ENCODE measurements around the gene TGFB2.

TGFB2 gene

DNA sequence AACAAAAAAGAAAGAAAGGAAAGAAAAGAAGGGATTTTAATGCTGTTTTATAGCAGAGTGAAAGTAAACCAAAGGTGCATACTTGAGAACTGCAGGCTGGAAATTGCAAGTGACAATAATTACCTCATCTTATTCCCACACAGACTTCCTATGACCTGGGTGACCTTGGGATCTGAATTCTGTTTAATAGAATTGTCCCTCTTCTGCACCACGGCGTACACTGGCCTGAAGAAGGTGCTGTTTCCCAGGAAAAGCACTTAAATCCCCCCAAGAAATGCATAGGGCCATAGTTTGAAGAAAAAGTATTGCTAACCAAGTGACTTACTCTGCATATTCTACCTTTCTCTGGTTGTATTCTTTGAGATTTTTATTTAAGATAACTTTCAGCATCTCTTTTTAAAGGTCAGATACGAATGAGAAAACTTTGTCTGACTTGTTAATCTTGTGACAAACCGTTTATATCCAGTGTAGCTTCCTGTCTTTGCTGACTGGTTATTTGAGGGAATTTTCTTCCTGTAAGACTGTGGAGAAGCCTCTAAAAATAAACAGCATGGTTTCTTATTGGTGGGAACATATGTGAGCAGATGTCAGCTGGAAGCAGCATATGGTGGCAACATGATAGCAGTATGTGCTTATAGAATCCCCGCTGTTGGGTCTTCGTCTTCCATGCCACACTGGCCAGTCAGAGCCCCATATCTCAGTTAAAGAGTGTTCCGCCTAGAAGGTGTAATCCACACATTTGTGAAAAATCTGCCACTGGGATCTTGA is 16.3 kb downstream of the TGFB2 start:
- no peak for DNase-seq (ENCODE audit: low read depth in 2 of 2)

GRCh38 chr1:218362418-218363076 is 17.4 kb downstream of the TGFB2 start:
- DNase-seq (ENCODE audit: low read depth in 2 of 2) = no peak

GRCh38 chr1:218363141-218363540 is 18.0 kb downstream of the TGFB2 start:
- no peak for DNase-seq (ENCODE audit: low read depth in 2 of 2)

- DNase-seq (ENCODE audit: low read depth in 2 of 2) = no peak
Observed at GRCh38 chr1:218364028-218364710, 19.0 kb downstream of the TGFB2 start.

DNA sequence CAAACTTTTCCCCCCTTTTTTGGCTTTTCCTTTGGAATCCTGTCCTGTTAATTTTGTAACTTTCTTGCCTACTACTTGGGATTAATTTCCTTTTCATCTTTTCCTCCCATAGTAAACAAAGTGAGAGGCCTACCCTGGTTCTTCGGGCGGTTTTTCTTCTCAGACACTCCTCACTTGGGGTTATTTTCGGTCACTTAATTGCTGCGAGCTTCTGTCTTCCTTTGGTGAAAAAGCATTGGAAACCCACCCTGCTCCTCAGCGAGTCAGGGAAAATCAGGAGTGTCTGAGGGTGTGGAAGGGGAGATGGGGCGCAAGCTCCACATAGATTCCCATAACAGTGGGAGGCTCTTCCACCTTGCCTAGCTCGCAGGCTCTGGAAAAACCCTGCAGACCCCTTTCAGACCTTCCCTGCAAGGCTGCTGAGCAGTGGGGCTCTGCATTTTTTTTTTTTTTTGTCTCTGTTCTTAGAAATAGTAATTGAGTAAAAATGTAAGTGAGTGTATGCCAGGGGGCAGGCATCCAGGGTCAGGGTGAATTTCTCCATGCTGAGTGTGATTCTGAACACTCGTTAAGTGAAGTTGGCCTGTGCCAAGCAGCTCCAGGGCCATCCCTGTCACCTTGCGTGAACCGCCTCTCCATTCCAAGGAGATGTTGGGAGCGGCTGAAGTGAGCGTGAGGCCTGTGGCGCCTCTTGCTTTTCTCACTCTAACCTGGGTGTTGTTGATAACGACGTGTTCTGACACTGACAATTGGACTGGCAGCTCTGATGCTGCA is 20.3 kb downstream of the TGFB2 start:
- DNase-seq (ENCODE audit: low read depth in 2 of 2) = no peak

GRCh38 chr1:218366322-218367052 is 21.4 kb downstream of the TGFB2 start:
- no peak for DNase-seq (ENCODE audit: low read depth in 2 of 2)

- DNase-seq (ENCODE audit: low read depth in 2 of 2) = no peak
Observed at GRCh38 chr1:218367118-218367517, 22.0 kb downstream of the TGFB2 start.

DNA sequence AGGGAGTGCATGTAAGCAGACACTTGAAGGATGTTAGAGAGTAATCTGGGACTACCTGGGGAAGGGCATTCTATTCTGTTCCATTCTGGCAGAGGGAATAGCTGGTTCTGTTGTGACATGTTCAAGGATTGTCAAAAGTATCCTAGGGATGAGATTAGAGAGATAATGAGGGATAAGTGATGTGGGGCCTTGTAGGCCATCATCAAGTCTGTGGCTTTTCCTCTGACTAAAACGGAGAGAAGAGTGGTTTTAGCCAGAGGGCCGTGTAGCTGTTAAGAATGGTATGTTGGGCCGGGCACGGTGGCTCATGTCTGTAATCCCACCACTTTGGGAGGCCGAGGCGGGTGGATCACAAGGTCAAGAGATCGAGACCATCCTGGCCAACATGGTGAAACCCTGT is 23.6 kb downstream of the TGFB2 start:
- DNase-seq (ENCODE audit: low read depth in 2 of 2) = no peak

DNA sequence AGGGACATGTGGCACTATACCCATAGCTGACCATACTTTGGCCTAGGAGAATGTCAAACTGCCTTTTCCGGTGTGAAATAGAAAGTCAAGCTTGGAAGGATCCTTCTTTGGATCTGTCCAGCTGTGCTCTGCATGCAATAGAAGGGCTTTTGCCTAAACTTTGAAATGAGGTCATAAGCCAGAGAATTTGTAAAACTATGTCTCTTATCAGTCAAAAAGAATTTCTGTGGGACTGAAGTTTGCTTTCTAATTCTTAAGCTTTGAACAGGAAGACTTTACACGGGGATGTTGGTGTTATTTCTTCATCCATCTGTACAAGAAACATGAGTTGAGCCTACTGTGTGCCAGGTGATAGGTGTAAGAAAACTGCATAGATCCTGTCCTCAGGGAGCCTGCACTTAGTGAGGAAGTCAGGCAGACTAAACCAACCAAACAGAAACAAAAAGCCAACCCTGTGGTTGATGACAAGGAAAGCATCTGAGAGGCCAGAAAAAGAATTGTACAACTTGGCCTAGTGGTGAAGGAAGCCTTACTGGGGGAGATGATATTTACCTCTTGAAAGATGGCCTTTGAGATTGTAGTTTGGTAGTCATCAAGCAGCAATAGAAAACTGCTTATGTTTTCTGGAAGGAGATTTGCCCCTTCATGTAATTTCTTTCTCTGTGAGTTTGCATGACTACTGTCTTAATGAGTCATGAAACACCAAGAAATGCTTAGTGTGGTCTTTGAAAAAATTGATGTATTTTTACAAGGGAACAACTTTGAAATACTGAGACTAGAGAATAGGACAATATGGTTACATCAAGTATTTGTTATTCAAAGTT is 24.8 kb downstream of the TGFB2 start:
- no peak for DNase-seq (ENCODE audit: low read depth in 2 of 2)

DNA sequence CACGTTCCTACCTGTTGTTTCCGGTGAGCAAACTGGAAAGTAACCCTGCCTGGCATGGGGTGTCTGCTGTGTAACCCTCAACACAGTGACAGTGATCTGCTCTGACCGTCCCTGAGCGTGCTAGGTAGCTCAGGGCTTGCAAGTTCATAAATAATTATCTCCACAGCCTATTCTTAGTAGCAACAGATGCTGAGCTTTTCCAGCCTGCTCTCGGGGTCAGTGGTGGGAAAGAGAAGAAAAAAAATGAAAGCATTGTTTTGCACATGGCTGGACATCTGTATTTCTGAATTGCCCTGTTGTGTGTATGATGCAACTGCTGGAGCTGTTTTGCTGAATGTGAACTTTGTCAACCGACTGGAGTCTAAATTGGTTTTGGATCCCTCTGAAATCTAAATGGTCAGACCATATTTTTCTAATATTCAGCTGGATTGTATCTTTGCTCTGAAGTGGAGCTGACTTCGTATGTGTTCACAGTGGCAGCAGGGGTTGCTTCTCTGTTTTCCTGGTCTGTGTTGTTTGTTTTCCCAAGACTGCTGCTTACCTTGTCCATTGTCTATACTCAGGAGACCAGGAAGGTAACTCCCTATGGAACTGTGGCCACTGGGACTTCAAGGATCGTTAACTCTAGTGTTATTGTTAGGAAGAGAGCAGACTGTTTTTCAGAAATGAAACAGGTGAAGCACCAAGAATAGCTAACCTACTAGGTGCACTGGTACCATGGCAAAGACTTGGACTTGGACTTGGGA is 27.0 kb downstream of the TGFB2 start:
- DNase-seq (ENCODE audit: low read depth in 2 of 2) = no peak

DNA sequence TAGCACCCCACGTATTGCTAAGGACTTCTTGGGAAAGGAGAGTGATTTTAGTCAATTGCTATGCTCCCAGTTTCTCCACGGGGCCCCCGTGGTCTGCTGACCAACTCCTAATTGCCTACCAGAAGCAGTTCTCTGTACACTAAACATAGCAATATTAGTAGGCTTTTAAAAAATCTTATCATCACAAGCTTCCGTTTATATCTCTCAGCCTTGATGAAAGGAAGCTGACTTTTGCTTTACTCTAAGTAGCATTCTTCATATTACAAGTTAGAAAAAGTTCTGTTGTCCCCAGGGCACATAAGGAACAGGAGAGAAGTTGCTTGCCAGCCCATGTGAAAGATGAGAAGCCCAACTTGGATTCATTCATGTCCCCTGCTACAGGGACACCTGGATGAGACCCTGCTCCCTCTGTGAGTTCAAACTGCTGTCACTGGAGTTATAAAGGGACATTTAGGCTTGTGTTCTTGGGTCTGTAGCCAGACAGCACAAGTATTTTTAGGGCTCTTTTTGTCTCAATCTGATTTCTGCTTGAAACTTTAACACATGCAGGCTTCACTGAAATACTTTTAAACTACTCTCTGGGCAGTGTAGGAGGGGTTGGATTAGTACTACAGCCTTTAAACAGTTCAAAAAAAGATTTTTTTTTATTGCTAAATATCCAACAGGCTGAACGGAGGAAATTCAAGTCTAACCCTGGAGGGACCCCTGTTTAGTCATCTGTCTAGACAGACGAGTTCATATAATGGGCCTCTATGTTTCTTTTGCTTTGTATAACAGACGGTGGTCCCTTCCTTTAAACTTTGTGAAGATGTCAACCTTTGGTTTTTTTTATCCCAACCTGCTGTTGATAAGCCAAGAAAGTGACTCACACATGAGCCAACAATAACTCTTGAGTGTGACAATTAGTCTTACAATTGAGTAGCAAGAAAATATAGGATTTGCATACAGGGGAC is 29.5 kb downstream of the TGFB2 start:
- DNase-seq (ENCODE audit: low read depth in 2 of 2) = no peak

GRCh38 chr1:218376722-218377121 is 31.6 kb downstream of the TGFB2 start:
- DNase-seq (ENCODE audit: low read depth in 2 of 2) = no peak

GRCh38 chr1:218377143-218377660 is 32.1 kb downstream of the TGFB2 start:
- peak; percentile 58 to 65 for DNase-seq (ENCODE audit: low read depth in 2 of 2)

DNA sequence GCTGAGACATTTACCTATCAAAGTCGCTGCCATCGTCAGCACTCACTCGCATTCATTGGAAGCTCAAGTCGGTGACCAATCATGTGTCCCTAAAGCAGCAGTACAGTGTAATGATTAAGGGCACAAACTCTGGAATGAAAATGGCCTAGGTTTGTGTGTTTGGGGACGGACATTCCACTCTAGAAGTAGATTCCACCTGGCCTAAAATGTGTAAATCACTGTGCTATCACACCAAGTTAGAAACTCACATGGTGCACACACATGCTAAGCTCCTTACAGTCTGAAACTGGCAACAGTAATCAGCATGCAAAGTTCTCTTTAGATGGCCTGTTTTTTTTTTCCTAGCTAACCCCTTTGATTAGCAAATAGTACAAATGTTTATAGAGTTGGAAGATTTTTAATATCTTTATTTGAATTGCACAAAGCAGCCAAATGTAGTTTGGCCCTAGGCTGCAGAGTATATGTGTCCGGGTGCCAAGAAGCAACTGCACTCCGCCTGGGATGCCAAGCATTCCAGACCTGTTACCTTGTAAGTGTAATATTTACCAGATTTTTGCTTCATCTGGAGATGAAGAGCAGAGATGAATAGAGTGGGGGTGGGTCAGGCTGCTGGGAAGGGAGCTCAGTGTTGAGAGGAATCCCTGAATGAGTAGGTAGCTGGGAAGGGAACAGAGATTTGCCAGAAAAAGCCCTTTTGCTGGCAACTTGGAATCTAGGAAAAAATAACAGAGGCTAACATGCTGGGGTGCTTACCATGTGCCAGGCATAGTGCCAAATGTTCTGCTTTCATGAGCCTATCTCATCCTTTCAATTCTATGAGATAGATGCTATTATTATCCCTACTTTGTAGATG is 35.2 kb downstream of the TGFB2 start:
- no peak for DNase-seq (ENCODE audit: low read depth in 2 of 2)

DNA sequence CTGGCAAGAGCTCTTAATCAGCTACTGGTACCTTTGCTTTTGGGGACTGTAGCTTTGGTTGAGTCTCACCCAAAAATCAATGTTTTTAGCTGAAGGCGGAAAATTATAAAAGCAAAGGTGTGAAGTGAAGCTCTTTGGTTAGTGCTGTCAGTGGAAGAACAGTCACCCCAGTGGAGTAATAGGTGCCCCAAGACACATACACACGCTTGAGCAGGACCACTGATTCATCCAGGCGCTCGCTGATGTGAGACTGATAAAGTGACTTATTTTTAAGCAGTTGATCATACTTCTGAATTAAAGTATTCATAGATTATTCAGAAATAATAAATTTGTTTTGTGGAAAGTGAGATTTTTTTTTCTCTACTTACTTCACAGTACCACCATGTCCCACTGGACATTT is 37.1 kb downstream of the TGFB2 start:
- DNase-seq (ENCODE audit: low read depth in 2 of 2) = no peak

- no peak for DNase-seq (ENCODE audit: low read depth in 2 of 2)
Observed at GRCh38 chr1:218383051-218383450, 37.9 kb downstream of the TGFB2 start.

DNA sequence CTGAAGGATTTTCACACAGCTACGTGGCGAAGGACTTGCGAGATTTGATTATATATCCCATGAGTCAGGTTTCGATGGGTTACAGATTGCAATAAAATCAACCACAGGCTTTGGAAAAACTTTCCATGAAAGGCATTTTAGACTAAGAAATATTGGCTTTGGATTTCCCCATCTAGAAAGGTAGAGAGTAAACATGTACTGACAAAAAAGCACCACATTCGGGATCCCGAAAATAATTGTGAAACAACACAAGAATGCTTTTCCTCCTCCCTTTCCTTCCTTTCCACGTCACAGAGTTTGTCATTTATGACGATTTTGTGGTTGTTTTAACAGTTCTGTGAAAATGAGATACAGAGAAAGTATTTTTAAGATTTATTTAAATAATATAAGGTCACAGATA is 38.5 kb downstream of the TGFB2 start:
- no peak for DNase-seq (ENCODE audit: low read depth in 2 of 2)
